ENCODE data around the gene AKAP7.
A peak's percentile ranks its signal among the peaks of the same experiment; 100 is the strongest.

The AKAP7 gene

DNA sequence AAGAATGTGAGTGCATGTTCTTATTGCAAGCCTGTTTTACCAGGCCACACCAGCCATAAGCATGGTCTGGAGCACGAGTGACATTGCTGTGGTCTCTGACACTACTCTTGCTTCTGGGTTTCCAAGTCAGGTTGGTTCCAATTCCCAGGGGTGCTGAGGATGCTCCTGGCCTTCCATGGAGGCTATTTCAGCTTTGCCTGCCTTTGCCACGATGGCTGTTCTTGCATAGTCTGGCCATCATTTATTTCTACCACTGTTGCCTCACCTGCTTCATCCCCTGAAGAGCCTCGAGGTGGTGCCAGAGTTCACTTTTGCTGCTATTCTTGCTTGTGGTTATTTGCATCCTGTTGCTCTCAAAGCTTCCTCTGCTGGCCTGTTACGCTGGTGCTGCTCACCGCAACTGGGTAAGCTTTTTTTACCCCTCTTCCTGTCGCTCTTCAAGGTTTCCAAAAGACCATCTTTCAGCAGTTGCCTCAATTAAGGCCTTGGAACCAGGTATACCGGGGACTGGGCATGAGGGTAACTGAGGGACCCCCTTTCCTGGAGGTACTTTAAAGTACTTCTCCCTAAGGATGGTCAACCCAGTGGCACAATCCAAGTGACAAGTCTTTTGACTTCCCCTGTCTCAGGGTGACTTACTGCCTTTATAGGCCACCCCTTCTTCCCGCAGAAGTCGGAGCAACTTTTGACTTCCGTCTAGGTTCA is 64.5 kb downstream of the AKAP7 start:
- DNase-seq (ENCODE audit: low read depth in 2 of 2), result peak; percentile 39 to 43

DNA sequence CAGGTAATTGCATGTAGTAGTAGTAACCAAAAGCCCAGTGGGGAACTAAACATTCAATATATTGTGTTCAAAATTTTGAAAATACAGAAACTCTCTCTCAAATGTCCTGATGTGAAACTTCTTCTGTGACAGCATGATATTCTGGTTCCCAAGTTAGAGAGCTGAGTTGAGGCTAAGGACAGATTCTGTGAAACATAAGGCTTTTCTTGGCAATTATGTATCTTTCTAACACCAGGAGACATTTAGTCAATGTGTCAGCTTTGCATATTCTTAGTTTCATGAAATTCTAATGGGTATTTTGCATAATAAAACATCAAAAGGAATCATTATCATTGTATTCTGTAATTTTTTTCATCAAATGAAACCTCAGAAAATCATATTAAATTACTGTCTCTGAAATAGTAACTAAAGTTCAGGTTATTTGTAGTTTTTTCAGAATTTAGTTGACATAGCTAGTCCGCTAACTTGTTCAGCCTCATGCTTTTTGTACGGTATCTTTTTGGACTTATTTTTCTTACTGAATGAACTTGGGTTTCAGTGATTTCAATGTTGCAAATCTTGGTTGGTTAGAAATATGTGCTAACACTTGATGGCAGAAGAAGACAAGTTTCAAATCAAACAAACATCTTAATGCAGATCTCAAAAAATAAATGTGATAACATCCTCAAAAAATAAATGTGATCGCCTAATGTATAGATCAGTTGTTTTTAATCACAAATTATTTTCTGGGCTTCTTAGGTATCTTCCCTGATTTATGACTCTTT is 70.4 kb downstream of the AKAP7 start:
- DNase-seq (ENCODE audit: low read depth in 2 of 2), result no peak

- no peak for DNase-seq (ENCODE audit: low read depth in 2 of 2)
Measured at GRCh38 chr6:131206463-131207251, 71.4 kb downstream of the AKAP7 start.

DNA sequence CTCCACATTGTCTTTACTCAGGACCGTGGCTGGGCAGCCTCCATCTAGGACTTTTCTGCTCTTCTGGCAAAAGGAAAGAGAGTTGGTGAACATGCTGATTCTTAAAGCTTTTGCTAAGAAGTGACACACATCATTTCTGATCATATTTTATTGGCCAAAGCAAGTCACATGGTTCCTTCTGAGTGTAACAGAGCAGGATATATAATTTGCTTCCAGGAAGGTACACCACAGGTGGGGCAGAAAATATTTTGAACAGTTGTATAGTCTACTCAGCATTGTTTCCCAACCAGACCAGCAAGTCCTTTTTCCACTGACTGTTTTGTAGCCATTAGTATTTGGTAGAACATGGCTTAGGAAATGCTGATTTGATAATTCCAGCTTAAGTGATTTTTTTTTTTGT is 73.5 kb downstream of the AKAP7 start:
- DNase-seq (ENCODE audit: low read depth in 2 of 2), result no peak

GRCh38 chr6:131210469-131210868 is 75.2 kb downstream of the AKAP7 start:
- DNase-seq (ENCODE audit: low read depth in 2 of 2), result no peak

GRCh38 chr6:131212024-131212423 is 76.8 kb downstream of the AKAP7 start:
- DNase-seq (ENCODE audit: low read depth in 2 of 2), result no peak

- no peak for DNase-seq (ENCODE audit: low read depth in 2 of 2)
Measured at GRCh38 chr6:131212913-131213312, 77.6 kb downstream of the AKAP7 start.

- DNase-seq (ENCODE audit: low read depth in 2 of 2), result no peak
Measured at GRCh38 chr6:131213501-131213990, 78.3 kb downstream of the AKAP7 start.

GRCh38 chr6:131215219-131215618 is 80.0 kb downstream of the AKAP7 start:
- no peak for DNase-seq (ENCODE audit: low read depth in 2 of 2)

- DNase-seq (ENCODE audit: low read depth in 2 of 2), result no peak
Measured at GRCh38 chr6:131216246-131216645, 81.0 kb downstream of the AKAP7 start.

- no peak for DNase-seq (ENCODE audit: low read depth in 2 of 2)
Measured at GRCh38 chr6:131222773-131223172, 87.5 kb downstream of the AKAP7 start.

DNA sequence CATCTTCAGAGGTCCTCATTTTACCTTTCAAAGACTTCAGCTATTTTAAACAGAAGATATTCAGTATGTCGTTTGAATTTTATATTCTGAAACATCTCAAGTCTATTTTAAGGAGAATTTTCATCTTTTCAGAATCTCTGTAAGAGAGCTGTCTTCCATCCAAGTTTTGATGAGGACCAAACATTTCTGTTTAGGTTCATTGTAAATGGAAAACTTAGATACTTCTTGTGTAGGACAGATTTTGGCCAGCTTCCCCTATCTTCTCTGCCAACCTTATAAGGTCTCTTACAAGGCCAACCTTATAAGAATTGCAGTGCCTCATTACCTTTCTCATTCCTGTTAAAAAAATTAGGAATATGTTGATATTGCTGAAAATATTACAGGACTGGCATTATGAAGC is 88.1 kb downstream of the AKAP7 start:
- DNase-seq (ENCODE audit: low read depth in 2 of 2), result no peak

DNA sequence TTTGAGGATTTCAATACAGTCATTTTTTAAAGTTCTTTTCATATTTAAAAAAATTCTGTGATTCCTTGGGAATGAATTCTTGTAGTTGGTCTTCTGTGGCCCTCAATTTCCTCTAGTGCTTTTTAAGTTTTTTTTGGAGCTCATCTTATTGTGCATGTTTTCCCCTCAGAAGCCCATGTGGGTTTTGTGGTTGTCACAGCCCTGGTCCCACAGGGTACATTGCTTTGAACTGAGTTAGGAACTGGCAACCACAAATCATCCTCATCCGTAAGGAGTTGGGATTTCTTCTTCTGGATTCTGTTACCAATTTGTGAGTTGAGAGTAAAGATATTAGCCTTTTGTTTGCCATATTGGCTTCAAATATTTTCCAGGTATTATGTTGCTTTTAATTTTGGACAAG is 89.9 kb downstream of the AKAP7 start:
- DNase-seq (ENCODE audit: low read depth in 2 of 2), result no peak

DNA sequence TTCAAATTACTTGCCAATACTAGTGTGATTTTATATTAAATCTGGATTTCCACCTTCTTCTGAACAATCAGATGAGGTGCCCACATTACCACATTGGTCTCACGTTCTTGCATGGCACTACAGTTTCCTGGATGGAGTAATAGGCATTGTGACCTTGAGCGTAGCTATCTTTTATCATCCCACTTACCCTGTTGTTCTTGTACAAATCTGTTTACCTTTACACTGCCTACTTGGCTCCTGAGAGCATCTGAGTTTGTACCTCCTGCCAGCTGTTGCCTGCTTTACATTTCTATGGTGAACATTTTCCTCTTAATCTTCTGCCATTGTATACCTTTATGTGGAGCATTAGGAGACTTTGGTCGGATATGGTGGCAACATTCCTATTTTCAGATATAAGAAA is 90.7 kb downstream of the AKAP7 start:
- DNase-seq (ENCODE audit: low read depth in 2 of 2), result no peak

DNA sequence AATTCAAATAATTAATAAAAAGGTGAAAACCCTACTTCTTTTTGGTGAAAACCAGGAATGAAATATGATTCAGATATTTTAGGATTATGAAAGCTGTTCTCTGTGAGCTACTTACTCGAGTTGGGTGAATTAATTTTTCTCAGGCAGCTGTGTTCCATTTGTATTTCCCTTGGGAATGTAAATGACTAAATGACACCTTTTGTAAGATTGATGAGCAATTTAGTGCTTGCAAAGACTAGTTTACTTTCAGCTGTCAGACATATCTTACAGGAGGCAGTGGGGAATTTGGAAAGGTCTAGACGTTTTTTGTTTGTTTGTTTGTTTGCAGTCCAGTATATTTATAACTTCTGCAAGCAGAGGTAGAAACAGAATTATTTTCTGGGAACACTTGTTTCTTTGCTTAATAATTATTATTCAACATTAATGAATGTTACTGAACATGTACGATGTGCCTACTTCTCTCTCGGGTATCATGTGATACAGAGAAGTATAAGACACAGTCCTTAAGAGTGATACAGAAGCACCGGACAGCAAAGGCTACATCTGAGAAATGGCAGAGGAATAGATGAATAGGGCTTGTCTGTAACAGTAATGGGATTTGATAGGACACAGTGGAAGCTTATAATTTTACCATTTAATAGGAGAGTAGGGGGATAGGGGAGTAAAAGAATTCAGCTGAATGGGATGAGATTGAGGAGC is 91.3 kb downstream of the AKAP7 start:
- no peak for DNase-seq (ENCODE audit: low read depth in 2 of 2)

GRCh38 chr6:131227158-131227543 is 91.9 kb downstream of the AKAP7 start:
- no peak for DNase-seq (ENCODE audit: low read depth in 2 of 2)

DNA sequence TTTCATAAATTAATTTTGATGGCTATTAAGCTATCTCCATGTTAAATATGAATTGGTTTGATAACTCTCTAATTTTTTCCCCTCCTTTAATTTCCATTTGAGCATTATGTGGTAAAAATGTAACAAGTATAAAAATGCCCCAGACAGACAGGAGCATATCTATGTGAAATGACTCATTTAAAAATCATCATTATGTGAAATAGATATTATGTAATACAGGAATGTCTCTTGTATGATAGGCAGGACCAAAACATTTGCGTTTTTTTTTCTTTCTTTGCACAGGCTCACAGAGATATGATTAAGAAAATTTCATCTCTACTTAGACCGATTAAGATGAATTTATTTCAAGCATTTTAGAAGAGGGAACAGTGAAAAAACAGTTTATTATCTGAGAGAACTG is 95.8 kb downstream of the AKAP7 start:
- DNase-seq (ENCODE audit: low read depth in 2 of 2), result no peak

DNA sequence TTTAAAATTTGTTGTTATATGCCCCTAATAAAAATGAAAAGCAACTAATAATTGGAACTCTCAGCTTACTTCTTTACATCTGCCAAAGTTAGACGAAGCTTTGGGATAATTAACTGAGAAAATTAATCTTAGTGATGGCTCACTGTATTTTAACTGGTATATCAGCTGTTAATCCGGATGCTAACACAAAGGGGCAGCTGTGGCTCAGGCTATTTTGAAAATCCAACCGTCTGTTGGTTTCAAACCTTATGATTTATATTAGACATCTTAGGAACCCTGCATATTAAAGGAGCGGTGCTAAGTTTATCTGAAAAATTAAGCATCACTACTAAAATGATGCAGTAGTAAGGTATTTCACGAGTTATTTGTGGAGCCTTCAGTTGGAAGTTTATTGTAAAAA is 96.6 kb downstream of the AKAP7 start:
- DNase-seq (ENCODE audit: low read depth in 2 of 2), result no peak

DNA sequence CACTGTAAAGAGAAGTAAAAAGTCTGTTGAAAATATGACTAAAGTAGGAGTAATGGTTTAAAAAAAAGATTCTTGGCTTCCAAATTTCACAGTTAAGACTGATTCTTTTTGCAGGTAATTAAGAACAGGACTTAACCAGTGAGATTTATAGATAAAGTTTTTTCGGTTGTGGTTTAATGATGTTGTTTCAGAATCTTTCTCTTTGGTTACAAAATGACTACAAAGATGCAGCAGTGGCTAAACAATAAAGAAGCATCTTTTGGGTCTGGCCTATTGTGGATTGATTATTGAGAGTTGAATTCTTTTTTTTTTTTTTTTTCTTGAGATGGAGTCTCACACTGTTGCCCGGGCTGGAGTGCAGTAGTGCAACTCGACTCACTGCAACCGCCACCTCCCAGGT is 109.7 kb downstream of the AKAP7 start:
- DNase-seq (ENCODE audit: low read depth in 2 of 2), result no peak

DNA sequence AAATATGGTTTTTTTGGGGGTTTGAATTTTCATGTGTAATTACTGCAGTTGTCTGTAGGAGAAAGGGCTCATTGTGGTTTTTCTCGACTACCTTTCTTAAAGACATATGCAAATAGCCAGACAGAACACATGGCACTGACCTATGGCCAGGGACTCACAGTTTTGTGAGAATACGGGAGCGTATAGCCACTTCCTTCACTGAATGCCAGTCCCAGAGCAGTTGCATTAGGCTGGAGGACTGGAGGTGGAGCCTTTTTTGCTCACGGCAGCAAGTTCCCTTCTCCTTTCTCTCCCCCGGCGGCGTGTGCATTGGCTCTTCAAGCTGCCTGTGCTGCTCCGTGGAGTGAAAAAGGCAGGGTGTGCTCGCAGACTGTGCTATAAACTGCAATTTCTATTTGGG is 114.9 kb downstream of the AKAP7 start:
- no peak for DNase-seq (ENCODE audit: low read depth in 2 of 2)

DNA sequence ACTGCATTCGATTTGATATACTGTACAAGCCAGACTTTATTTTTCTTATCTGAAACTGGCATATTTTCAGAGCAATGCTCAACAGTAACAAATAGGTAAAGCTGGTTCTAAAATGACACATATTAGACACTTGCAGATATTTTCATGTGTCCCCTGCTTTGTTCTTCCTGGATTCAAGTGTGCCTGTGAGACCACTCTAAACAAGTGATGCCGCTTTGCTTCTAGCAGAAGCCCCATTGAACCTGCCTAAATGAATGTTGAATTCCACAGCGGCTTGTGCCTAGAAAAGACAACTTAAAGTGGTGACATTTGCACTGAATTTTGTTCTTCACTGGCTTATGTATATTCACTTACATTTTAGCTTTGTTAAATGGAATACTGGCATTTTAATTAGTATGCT is 115.7 kb downstream of the AKAP7 start:
- DNase-seq (ENCODE audit: low read depth in 2 of 2), result no peak

Data from stimulated activated CD8-positive, alpha-beta memory T cell treated with anti-CD3 and anti-CD28 coated beads, Interleukin-15, amount 100 ng/mL, for 4 hours (primary cell).